Ovary (tissue), 9 donors: ENCODE results near the gene PPARD. TPM values are rescaled to one million over a fixed set of nuclear protein-coding genes. Genes with fewer than 3 reads are reported as not detected.

Source experiments
- DNase-seq, 5 donors: peaks; one replicate each; pipeline ENCODE4 v3.0.0-alpha.2; 2019 to 2020
- H3K27ac ChIP-seq, 2 donors: fragments of 200-600 bp; one replicate each; pipeline versions ENCODE4 v1.5.1 to v1.8.0; 2019 to 2022
- H3K27me3 ChIP-seq: fragments of 200-600 bp; one replicate; pipeline ENCODE4 v1.8.0; 2022
- H3K36me3 ChIP-seq: fragments of 200-600 bp; sonication (generic); one replicate; pipeline ENCODE4 v1.5.1; 2019
- H3K4me1 ChIP-seq: one replicate; pipeline ENCODE4 v1.8.1; 2013; ENCODE audit warnings: mild to moderate bottlenecking, moderate library complexity; ENCODE audit not compliant: insufficient read depth
- H3K4me3 ChIP-seq: fragments of 200-600 bp; sonication (generic); one replicate; pipeline ENCODE4 v1.5.1; 2017
- H3K9me3 ChIP-seq, 2 donors: fragments of 200-600 bp in 1 of 2; sonication (generic) in 1 of 2; one replicate each; pipeline versions ENCODE4 v1.5.1 to v1.8.1; 2013 to 2019; ENCODE audit warnings: mild to moderate bottlenecking in 1 of 2, moderate library complexity in 1 of 2
- CTCF ChIP-seq, 3 donors: fragments of 450-650 bp in 2 of 3; fragments of 200-600 bp in 1 of 3; IDR thresholded peaks; one replicate each; pipeline versions ENCODE4 v1.5.1 to v1.8.0; 2016 to 2022; ENCODE audit warnings: antibody characterized with exemption in 3 of 3, mild to moderate bottlenecking in 1 of 3
- EP300 ChIP-seq: sonication (generic); formaldehyde crosslinking; IDR thresholded peaks from one replicate; pipeline ENCODE4 v1.6.1; 2017; ENCODE audit warnings: antibody characterized with exemption
- POLR2A ChIP-seq: fragments of 450-650 bp; IDR thresholded peaks from one replicate; pipeline ENCODE4 v1.6.1; 2017; ENCODE audit warnings: antibody characterized with exemption, mild to moderate bottlenecking, moderate library complexity
- WGBS, 3 donors: extraction: QIAGEN DNeasy Blood & Tissue Kit in 1 of 3; methylation state at CpG; one replicate each; pipeline versions ENCODE4 v1.1.5 to v1.1.7; 2013 to 2017; 5-methylcytosine and 5-hydroxymethylcytosine counted together
- intact Hi-C, 4 donors: fragments of 100-400 bp; cut with DNase I; formaldehyde crosslinking; loops; one replicate each; pipeline versions ENCODE4 v1.11.0 to v1.15.1; 2022 to 2023
- polyA plus RNA-seq, 2 donors: library from polyadenylated mRNA; stranded (reverse); fragments of 200-250 nt in 1 of 2; fragments of 350-450 nt in 1 of 2; fragmentation: Illumina TruSeq in 1 of 2; extraction: RNeasy Lipid Tissue Mini Kit (QIAGEN cat#74804) in 1 of 2; gene quantifications; one replicate each; pipeline ENCODE4 v1.2.3, GENCODE V29; 2013 to 2014
- total RNA-seq, 7 donors: library from RNA; depleted of rRNA in 2 of 7; stranded (reverse); fragments of >200 nt in 2 of 7; fragmentation: NEBNext Ultra II Directional in 3 of 7; extraction: Animal tissue kit (Norgen Biotek cat#: 25700) in 3 of 7; gene quantifications; one replicate each; pipeline versions ENCODE4 v1.1.0 to v1.2.4, GENCODE V29; 2016 to 2023
- donor health status: DM: no; HTN: no; CAD: no; lungs with moderate emphysema.
- donor health status: DM: no; HTN: no; CAD: no.
- donor health status: Bipolar disorder and iron deficiency.
- donor health status: DM: yes; HTN: yes; CAD: no.
- donor health status: DM: no; HTN: no; CAD: no.
- donor health status: DM: yes; HTN: yes; CAD: no.

Gene PPARD
- total and polyA plus RNA-seq, 9 donors: 7.9 to 55.9 (median 25.0) TPM

- no peaks in the 10 kb centered on the region for H3K36me3 ChIP-seq
- TF ChIP-seq POLR2A: no peak
- no peak for TF ChIP-seq EP300
- TF ChIP-seq CTCF (IDR thresholded peaks at IDR 0.05): no peak
- peak in 1 of 5 donors; percentile 15 for DNase-seq
- H3K27me3 ChIP-seq: no peaks in the 10 kb centered on the region
- no peaks in the 10 kb centered on the region for H3K9me3 ChIP-seq
- no peak overlapping the region for H3K4me3 ChIP-seq
- intact Hi-C loops: no loop called here
- WGBS, 3 donors: 85 to 95% (median 95%) methylated on average over 2 of the region's 2 CpGs
- H3K4me1 ChIP-seq: peaks cover 4% of the 10 kb centered on the region
- no peak overlapping the region for H3K27ac ChIP-seq
Measured at GRCh38 chr6:35295036-35295435, 47.3 kb upstream of the PPARD start.

- intact Hi-C loops: no loop called here
- Histone ChIP-seq H3K9me3 (no peaks in the 10 kb centered on the region), H3K27me3 (no peaks in the 10 kb centered on the region), H3K36me3 (no peaks in the 10 kb centered on the region), H3K4me3 (no peak overlapping the region), H3K27ac (no peak overlapping the region), H3K4me1 (peaks cover 4% of the 10 kb centered on the region)
- TF ChIP-seq CTCF (IDR thresholded peaks at IDR 0.05): no peak
- no peak for TF ChIP-seq EP300
- no peak for TF ChIP-seq POLR2A
- 54 to 72% (median 54%) methylated on average over 3 of the region's 3 CpGs for WGBS, 3 donors
- DNase-seq: no peak
Measured at GRCh38 chr6:35295521-35296315, 46.6 kb upstream of the PPARD start.

- Histone ChIP-seq H3K27ac (peak overlapping the region; percentile 30 to 60), H3K4me1 (peaks cover 4% of the 10 kb centered on the region), H3K36me3 (no peaks in the 10 kb centered on the region), H3K4me3 (no peak overlapping the region), H3K9me3 (no peaks in the 10 kb centered on the region), H3K27me3 (no peaks in the 10 kb centered on the region)
- intact Hi-C loops: no loop called here
- no peak for DNase-seq
- TF ChIP-seq POLR2A (no peak), CTCF (IDR thresholded peaks at IDR 0.05) (no peak), EP300 (no peak)
- WGBS, 3 donors: 45 to 53% (median 49%) methylated on average over 6 of the region's 6 CpGs
Measured at GRCh38 chr6:35296931-35297600, 45.3 kb upstream of the PPARD start.

GRCh38 chr6:35297601-35298481 lies 44.5 kb upstream of the PPARD start, which contains the start of gene DEF6:
Gene DEF6 (plus strand): TSS chr6:35297818. CDS start chr6:35297857, 39 bp downstream.
- TF ChIP-seq EP300 (no peak), CTCF (IDR thresholded peaks at IDR 0.05) (peak; percentile 31 to 80 (median 68))
- Histone ChIP-seq H3K4me3 (peak within 1 kb of the TSS; percentile 25), H3K9me3 (no peaks in the 10 kb centered on the region), H3K27me3 (no peaks in the 10 kb centered on the region), H3K36me3 (no peaks in the 10 kb centered on the region), H3K27ac (peak within 1 kb of the TSS; percentile 30 to 60), H3K4me1 (peaks cover 4% of the 10 kb centered on the region)
- DNase-seq: peak; percentile 77 to 85 (median 82)
- 17 to 28% (median 21%) methylated on average over 34 to 35 of the region's 35 CpGs for WGBS, 3 donors
- intact Hi-C loops: no loop called here
